Uterus (tissue), 4 donors: ENCODE results near the gene SUSD1. TPM values are rescaled to one million over a fixed set of nuclear protein-coding genes. Genes with fewer than 3 reads are reported as not detected.

Source experiments
- DNase-seq, 2 donors: peaks; one replicate each; pipeline ENCODE4 v3.0.0-alpha.2; 2019 to 2020
- H3K27ac ChIP-seq, 2 donors: fragments of 200-600 bp; sonication (generic); 1 replicate in 1 of 2; 2 replicates in 1 of 2; pipeline ENCODE4 v1.5.1; 2016 to 2018
- H3K27me3 ChIP-seq, 2 donors: fragments of 200-600 bp; sonication (generic); one replicate each; pipeline ENCODE4 v1.5.1; 2018 to 2019; ENCODE audit warnings: control low read depth in 1 of 2
- H3K36me3 ChIP-seq, 2 donors: fragments of 200-600 bp; sonication (generic); one replicate each; pipeline ENCODE4 v1.5.1; 2019; ENCODE audit warnings: control low read depth in 1 of 2
- H3K4me1 ChIP-seq, 2 donors: fragments of 200-600 bp; sonication (generic); one replicate each; pipeline ENCODE4 v1.5.1; 2018 to 2019; ENCODE audit warnings: control low read depth in 1 of 2
- H3K4me3 ChIP-seq, 2 donors: fragments of 200-600 bp; sonication (generic); 1 replicate in 1 of 2; 2 replicates in 1 of 2; pipeline ENCODE4 v1.5.1; 2018 to 2019; ENCODE audit warnings: mild to moderate bottlenecking in 1 of 2
- H3K9me3 ChIP-seq, 2 donors: fragments of 200-600 bp; sonication (generic); one replicate each; pipeline ENCODE4 v1.5.1; 2019; ENCODE audit warnings: control low read depth in 1 of 2
- POLR2A ChIP-seq, 2 donors: fragments of 450-650 bp; IDR thresholded peaks; one replicate each; pipeline ENCODE4 v1.6.1; 2016; ENCODE audit warnings: antibody characterized with exemption in 2 of 2, mild to moderate bottlenecking in 1 of 2, moderate library complexity in 1 of 2
- intact Hi-C: fragments of 100-400 bp; cut with DNase I; formaldehyde crosslinking; loops from one replicate; pipeline ENCODE4 v1.15.1; 2023; ENCODE audit warnings: low total_unique reads
- total RNA-seq, 4 donors: library from RNA; depleted of rRNA in 3 of 4; stranded (reverse); fragments of >200 nt in 3 of 4; gene quantifications; one replicate each; pipeline versions ENCODE4 v1.1.0 to v1.2.4, GENCODE V29; 2014 to 2023
- TF ChIP-seq, protein P1 (sequence below), 4 experiments: fragments of 200-600 bp in 2 of 4; fragments of 450-650 bp in 2 of 4; sonication (generic) in 2 of 4; IDR thresholded peaks; one replicate each; pipeline ENCODE4 v1.5.1; 2016 to 2019; ENCODE audit warnings: antibody characterized with exemption in 4 of 4, mild to moderate bottlenecking in 2 of 4, moderate library complexity in 1 of 4
- donor health status: DM: yes; HTN: yes; CAD: no.

SUSD1 gene
- total RNA-seq, 4 donors from 2014 or later, result 2.9 to 22.5 (median 10.0) TPM

DNA sequence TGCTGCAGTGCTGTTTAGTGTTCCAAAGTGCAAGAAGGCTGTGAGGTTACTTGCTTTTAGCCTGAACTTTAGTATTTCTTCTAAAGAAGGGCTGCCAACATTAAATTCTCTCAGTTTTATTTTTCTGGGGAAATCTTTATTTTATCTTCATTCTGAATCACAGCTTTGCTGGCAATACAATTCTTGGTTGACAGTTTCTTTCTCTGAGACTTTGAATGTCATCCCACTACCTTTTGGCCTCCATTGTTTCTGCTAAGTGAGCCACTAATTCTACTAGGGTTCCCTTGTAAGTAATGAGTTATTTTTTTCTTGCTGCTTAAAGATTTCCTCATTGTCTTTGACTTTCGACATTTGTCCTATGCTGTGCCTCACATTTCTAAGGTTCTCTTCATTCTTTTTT is 32.4 kb upstream of the SUSD1 start:
- no peak overlapping the region for H3K4me3 ChIP-seq
- no peak for DNase-seq
- H3K27ac ChIP-seq, result no peak overlapping the region
- intact Hi-C loops, result no loop called here
- TF ChIP-seq POLR2A (IDR thresholded peaks at IDR 0.05), result no peak
- TF ChIP-seq, protein P1, sequence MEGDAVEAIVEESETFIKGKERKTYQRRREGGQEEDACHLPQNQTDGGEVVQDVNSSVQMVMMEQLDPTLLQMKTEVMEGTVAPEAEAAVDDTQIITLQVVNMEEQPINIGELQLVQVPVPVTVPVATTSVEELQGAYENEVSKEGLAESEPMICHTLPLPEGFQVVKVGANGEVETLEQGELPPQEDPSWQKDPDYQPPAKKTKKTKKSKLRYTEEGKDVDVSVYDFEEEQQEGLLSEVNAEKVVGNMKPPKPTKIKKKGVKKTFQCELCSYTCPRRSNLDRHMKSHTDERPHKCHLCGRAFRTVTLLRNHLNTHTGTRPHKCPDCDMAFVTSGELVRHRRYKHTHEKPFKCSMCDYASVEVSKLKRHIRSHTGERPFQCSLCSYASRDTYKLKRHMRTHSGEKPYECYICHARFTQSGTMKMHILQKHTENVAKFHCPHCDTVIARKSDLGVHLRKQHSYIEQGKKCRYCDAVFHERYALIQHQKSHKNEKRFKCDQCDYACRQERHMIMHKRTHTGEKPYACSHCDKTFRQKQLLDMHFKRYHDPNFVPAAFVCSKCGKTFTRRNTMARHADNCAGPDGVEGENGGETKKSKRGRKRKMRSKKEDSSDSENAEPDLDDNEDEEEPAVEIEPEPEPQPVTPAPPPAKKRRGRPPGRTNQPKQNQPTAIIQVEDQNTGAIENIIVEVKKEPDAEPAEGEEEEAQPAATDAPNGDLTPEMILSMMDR (IDR thresholded peaks at IDR 0.05), result no peak
- H3K27me3 ChIP-seq, result no peaks in the 10 kb centered on the region
- peaks cover 0 to 12% of the 10 kb centered on the region in 2 donors for H3K9me3 ChIP-seq
- no peaks in the 10 kb centered on the region for H3K36me3 ChIP-seq
- H3K4me1 ChIP-seq, result no peaks in the 10 kb centered on the region

DNA sequence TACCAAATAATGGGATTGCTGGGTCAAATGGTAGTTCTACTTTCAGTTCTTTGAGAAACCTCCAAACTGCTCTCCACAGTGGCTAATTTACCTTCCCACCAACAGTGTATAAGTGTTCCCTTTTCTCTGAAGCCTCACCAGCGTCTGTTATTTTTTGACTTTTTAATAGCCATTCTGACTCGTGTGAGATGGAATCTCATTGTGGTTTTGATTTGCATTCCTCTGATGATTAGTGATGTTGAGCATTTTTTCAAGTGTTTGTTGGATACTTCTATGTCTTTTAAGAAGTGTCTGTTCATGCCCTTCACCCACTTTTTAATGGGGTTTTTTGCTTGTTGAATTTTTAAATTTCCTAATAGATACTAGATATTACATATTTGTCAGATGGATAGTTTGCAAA is 28.4 kb upstream of the SUSD1 start:
- Histone ChIP-seq H3K27ac (no peak overlapping the region), H3K4me3 (no peak overlapping the region), H3K4me1 (no peaks in the 10 kb centered on the region), H3K27me3 (no peaks in the 10 kb centered on the region), H3K36me3 (no peaks in the 10 kb centered on the region), H3K9me3 (peaks cover 0 to 12% of the 10 kb centered on the region in 2 donors)
- intact Hi-C loops, result no loop called here
- TF ChIP-seq, protein P1 (IDR thresholded peaks at IDR 0.05), result no peak
- no peak for DNase-seq

DNA sequence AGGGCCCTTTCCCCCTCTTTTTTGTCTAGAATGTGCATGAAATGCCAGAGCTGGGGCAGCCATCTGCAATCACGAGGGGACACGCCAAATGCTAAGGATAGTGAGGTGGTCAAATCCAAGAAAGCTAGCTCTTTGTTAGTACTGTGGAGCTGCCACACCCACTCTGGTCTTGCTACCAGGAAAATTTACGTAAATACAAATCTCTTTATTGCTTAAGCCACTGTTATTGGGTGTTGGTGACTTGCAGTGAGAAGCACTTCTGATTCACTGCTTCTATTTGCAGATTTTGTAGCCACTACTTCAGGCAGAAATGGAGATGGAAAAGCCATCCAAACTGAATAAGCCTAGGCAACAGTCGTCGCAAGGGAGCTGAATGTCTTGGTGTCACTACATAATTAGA is 25.6 kb upstream of the SUSD1 start:
- no peaks in the 10 kb centered on the region for H3K9me3 ChIP-seq
- H3K36me3 ChIP-seq, result no peaks in the 10 kb centered on the region
- H3K4me3 ChIP-seq, result no peak overlapping the region
- H3K27ac ChIP-seq, result no peak overlapping the region
- no peaks in the 10 kb centered on the region for H3K27me3 ChIP-seq
- TF ChIP-seq POLR2A (IDR thresholded peaks at IDR 0.05), result no peak
- TF ChIP-seq, protein P1 (IDR thresholded peaks at IDR 0.05), result no peak
- H3K4me1 ChIP-seq, result no peaks in the 10 kb centered on the region
- DNase-seq, result no peak
- intact Hi-C loops, result no loop called here

DNA sequence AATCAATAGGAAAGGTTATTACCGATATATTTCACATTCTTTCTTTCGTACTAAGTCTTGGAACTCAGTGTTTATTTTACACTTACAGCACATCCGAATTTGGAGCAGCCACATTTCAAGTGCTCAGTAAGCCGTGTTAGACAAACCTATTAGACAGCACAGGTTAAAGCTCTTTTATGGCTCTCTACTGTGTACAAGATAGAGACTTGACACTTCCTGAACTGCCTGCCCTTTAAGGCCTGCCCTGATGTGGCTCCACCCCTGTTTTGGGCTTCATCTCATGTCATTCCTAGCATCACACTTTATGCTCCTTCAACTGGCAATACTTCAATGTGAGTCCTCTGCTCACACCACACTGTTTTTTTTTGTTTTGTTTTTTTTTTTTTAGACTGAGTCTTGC is 23.5 kb upstream of the SUSD1 start:
- TF ChIP-seq, protein P1 (IDR thresholded peaks at IDR 0.05), result no peak
- no peak for TF ChIP-seq POLR2A (IDR thresholded peaks at IDR 0.05)
- intact Hi-C loops, result no loop called here
- H3K27ac ChIP-seq, result no peak overlapping the region
- DNase-seq, result no peak
- no peaks in the 10 kb centered on the region for H3K36me3 ChIP-seq
- no peaks in the 10 kb centered on the region for H3K27me3 ChIP-seq
- H3K4me3 ChIP-seq, result no peak overlapping the region
- H3K4me1 ChIP-seq, result no peaks in the 10 kb centered on the region
- H3K9me3 ChIP-seq, result no peaks in the 10 kb centered on the region

DNA sequence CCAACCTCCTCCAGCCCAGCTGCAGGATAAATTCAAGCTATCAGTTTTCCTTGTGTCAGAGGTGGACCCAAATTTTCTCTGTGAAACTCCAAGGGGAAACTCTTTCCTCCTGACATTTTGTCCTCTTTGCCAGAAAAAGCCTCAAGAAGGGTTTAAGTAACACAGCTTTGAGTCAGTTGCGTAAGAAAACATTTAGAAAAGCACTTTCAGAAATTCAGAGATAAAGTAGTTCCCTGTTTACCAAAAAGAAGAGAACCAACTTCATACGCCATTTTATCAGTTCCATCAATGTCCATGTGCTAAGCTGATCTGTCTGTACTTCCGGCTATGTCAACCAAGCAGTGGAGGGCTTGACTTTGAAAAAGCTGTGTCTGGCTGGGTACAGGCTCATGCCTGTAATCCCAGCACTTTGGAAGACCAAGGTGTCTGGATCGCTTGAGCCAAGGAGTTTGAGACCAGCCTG is 19.9 kb upstream of the SUSD1 start:
- Histone ChIP-seq H3K9me3 (no peaks in the 10 kb centered on the region), H3K4me1 (no peaks in the 10 kb centered on the region), H3K36me3 (no peaks in the 10 kb centered on the region), H3K27me3 (no peaks in the 10 kb centered on the region), H3K4me3 (no peak overlapping the region), H3K27ac (peak overlapping the region; percentile 23 to 54)
- intact Hi-C loops, result no loop called here
- no peak for DNase-seq
- TF ChIP-seq, protein P1 (IDR thresholded peaks at IDR 0.05), result no peak
- TF ChIP-seq POLR2A (IDR thresholded peaks at IDR 0.05), result no peak
